Hematopoietic multipotent progenitor cell treated with erythropoietin and hydrocortisone succinate and interleukin-3 and kit ligand, for 8 days (in vitro differentiated cells): ENCODE measurements around the gene ATP4B.

Source experiments
- DNase-seq: peaks from one replicate; pipeline ENCODE4 v3.0.0-alpha.2; 2015

Gene ATP4B

GRCh38 chr13:113656003-113656588 is 1.9 kb downstream of the ATP4B start:
- no peak for DNase-seq

- DNase-seq, result no peak
Measured at GRCh38 chr13:113655346-113656002, 2.5 kb downstream of the ATP4B start.

GRCh38 chr13:113654591-113655345 is 3.2 kb downstream of the ATP4B start:
- no peak for DNase-seq

- DNase-seq, result no peak
Measured at GRCh38 chr13:113654175-113654560, 3.8 kb downstream of the ATP4B start.

- no peak for DNase-seq
Measured at GRCh38 chr13:113653264-113654174, 4.5 kb downstream of the ATP4B start.

GRCh38 chr13:113652404-113653263 is 5.4 kb downstream of the ATP4B start:
- DNase-seq, result no peak

GRCh38 chr13:113651511-113652403 is 6.2 kb downstream of the ATP4B start:
- no peak for DNase-seq

- no peak for DNase-seq
Measured at GRCh38 chr13:113650731-113651148, 7.3 kb downstream of the ATP4B start.

- no peak for DNase-seq
Measured at GRCh38 chr13:113650275-113650674, 7.7 kb downstream of the ATP4B start.

GRCh38 chr13:113649212-113649611 is 8.8 kb downstream of the ATP4B start:
- no peak for DNase-seq

GRCh38 chr13:113648216-113648610 is 9.8 kb downstream of the ATP4B start:
- DNase-seq, result no peak

- peak; percentile 86 for DNase-seq
Measured at GRCh38 chr13:113647351-113648215, 10.4 kb downstream of the ATP4B start.

- no peak for DNase-seq
Measured at GRCh38 chr13:113646921-113647340, 11.1 kb downstream of the ATP4B start.

GRCh38 chr13:113646376-113646775 is 11.6 kb downstream of the ATP4B start:
- peak; percentile 22 for DNase-seq

- no peak for DNase-seq
Measured at GRCh38 chr13:113645329-113645728, 12.7 kb downstream of the ATP4B start.

GRCh38 chr13:113644800-113645199 is 13.2 kb downstream of the ATP4B start:
- DNase-seq, result no peak

- no peak for DNase-seq
Measured at GRCh38 chr13:113643593-113643992, 14.4 kb downstream of the ATP4B start.

GRCh38 chr13:113642563-113642962 is 15.4 kb downstream of the ATP4B start:
- DNase-seq, result no peak

GRCh38 chr13:113641426-113641825 is 16.6 kb downstream of the ATP4B start:
- DNase-seq, result no peak
